ENCODE results near the gene ZG16B.

The ZG16B gene

DNA sequence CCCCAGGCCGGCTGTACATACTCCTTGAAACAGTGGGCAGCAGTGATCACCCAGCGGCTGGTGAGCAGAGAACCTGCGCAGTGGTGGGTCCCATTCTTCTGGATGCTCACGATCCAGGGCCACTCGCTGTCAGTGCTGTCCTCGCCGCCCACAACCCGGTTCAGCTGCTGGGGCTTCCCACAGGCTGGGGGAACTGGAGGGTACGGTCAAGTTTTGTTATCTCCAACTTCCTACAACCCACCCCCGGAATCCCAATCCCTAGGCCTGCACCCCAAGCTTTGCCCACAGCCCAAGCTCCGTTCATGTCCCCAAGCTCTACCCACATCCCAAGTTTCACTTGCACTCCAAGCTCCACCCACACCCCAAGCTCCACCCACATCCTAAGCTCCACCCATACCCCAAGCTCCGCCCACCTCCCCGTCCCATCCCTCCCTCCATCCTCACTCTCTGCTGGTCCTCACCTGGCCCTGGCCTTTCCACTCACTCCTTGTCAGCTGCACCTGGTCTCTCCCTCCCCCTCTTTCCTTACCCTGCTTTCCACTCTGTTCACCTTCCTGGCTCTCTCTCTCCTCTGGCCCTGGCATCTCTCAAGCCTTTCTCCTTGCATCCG is 26.1 kb downstream of the ZG16B start:
- no peaks in the 10 kb centered on the region for H3K4me1 ChIP-seq (ENCODE audit: control insufficient read depth, low read length)
- no peaks in the 10 kb centered on the region for H3F3A ChIP-seq (ENCODE audit: control insufficient read depth, insufficient read depth)
- no peak overlapping the region for H3K27ac ChIP-seq (ENCODE audit: low read depth, low read length)

DNA sequence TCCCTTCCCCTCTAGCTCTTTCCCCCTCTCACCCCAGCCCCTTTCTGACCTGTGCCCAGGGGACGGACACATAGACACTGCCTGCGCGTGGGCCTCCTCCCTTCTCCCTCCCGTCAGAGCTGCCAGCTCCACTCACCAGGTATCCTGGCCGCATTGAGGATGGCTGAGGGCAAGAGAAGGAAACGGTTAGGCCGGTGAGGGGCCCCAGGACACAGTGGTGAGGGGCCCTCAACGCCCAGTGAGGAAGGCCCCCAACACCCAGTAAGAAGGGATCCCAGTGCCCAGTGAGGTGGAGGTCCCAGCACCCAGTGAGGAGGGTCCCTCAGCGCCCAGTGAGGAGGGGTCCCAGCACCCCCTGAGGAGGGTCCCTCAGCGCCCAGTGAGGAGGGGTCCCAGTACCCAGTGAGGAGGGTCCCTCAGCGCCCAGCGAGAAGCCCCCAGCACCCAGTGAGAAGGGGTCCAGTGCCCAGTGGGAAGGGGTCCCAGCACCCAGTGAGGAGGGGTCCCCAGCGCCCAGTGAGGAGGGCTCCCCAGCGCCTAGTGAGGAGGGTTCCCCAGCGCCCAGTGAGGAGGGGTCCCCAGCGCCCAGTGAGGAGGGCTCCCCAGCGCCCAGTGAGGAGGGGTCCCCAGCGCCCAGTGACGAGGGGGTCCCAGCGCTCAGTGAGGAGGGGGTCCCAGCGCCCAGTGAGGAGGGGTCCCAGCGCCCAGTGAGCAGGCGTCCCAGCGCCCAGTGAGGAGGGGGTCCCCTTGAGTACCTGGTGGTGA is 26.8 kb downstream of the ZG16B start:
- TF ChIP-seq EZH2phosphoT487 (IDR thresholded peaks at IDR 0.05; ENCODE audit: borderline replicate concordance, low read length) = no peak
- TF ChIP-seq, protein P1, sequence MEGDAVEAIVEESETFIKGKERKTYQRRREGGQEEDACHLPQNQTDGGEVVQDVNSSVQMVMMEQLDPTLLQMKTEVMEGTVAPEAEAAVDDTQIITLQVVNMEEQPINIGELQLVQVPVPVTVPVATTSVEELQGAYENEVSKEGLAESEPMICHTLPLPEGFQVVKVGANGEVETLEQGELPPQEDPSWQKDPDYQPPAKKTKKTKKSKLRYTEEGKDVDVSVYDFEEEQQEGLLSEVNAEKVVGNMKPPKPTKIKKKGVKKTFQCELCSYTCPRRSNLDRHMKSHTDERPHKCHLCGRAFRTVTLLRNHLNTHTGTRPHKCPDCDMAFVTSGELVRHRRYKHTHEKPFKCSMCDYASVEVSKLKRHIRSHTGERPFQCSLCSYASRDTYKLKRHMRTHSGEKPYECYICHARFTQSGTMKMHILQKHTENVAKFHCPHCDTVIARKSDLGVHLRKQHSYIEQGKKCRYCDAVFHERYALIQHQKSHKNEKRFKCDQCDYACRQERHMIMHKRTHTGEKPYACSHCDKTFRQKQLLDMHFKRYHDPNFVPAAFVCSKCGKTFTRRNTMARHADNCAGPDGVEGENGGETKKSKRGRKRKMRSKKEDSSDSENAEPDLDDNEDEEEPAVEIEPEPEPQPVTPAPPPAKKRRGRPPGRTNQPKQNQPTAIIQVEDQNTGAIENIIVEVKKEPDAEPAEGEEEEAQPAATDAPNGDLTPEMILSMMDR (IDR thresholded peaks at IDR 0.05; ENCODE audit: low read depth, low read length, poor library complexity, severe bottlenecking) = no peak
- Histone ChIP-seq H3K4me3 (ENCODE audit: low read length) (no peak overlapping the region), H3F3A (ENCODE audit: control insufficient read depth, insufficient read depth) (no peaks in the 10 kb centered on the region), H3K9me3 (ENCODE audit: control insufficient read depth, insufficient read depth, low read length) (peaks cover 12% of the 10 kb centered on the region), H3K4me1 (ENCODE audit: control insufficient read depth, low read length) (no peaks in the 10 kb centered on the region), H3K36me3 (ENCODE audit: control insufficient read depth, low read length) (no peaks in the 10 kb centered on the region), H4K20me1 (ENCODE audit: control insufficient read depth, insufficient read depth, low read depth, low read length) (no peaks in the 10 kb centered on the region), H3K27me3 (ENCODE audit: control insufficient read depth, low read length) (no peaks in the 10 kb centered on the region), H3K79me2 (ENCODE audit: control insufficient read depth, low read length) (no peaks in the 10 kb centered on the region), H3K9me2 (replicated peaks; ENCODE audit: control insufficient read depth, low read length) (no peaks in the 10 kb centered on the region), H3K4me2 (ENCODE audit: low read length) (no peak overlapping the region), H3K27ac (ENCODE audit: low read depth, low read length) (no peak overlapping the region)

More for the DNA sequence above, 26.1 kb downstream of the ZG16B start:
- Histone ChIP-seq H3K36me3 (ENCODE audit: control insufficient read depth, low read length) (no peaks in the 10 kb centered on the region), H3K4me2 (ENCODE audit: low read length) (no peak overlapping the region), H3K27me3 (ENCODE audit: control insufficient read depth, low read length) (no peaks in the 10 kb centered on the region), H3K9me3 (ENCODE audit: control insufficient read depth, insufficient read depth, low read length) (peaks cover 12% of the 10 kb centered on the region), H3K4me3 (ENCODE audit: low read length) (no peak overlapping the region), H3K79me2 (ENCODE audit: control insufficient read depth, low read length) (no peaks in the 10 kb centered on the region), H3K9me2 (replicated peaks; ENCODE audit: control insufficient read depth, low read length) (no peaks in the 10 kb centered on the region), H4K20me1 (ENCODE audit: control insufficient read depth, insufficient read depth, low read depth, low read length) (no peaks in the 10 kb centered on the region)
- TF ChIP-seq EZH2phosphoT487 (IDR thresholded peaks at IDR 0.05; ENCODE audit: borderline replicate concordance, low read length) = no peak
- TF ChIP-seq, protein P1 (IDR thresholded peaks at IDR 0.05; ENCODE audit: low read depth, low read length, poor library complexity, severe bottlenecking) = no peak

DNA sequence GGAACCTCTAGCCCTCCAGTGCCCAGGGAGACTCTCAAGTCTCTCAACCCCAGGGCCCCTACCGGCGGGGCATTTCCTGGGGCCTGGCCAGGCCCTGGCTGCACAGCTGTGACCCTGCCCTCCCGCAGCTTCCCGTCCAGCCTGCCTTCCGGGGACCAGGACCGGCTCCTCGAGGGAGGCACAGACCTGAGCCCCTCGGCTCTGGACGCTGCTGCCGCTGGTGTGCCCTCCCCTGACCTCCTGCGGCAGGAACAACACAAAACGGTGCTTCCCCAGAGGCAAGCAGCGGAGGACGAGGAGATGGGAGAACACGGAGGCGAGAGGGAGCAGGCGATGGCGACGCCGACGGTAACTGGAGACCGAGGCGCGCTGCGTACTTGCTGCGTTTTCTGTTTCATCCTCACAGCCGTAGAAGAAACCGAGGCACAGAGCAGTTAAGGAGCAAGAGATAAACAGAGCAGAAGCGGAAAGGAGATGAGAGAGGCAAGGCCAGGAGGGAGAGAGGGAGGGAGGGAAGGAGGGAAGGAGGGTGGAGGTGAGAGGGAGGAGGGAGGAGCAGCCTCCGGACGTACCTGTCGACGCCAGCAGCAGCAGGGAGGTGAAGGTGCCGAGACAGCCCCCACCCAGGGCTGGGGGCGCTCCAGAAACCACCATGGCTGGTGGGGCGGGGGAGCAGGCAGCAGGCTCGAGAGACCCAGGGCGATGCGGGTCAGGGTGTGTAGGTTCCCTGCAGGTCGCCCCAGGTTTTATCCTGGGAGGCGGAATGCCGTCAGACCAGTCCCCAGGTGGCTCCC is 27.5 kb downstream of the ZG16B start, which contains the start of gene PRSS22:
PRSS22 (minus strand) TSS at position 720 of the 794 bp plus-strand sequence; CDS start at position 654, 66 bp downstream.
- no peaks in the 10 kb centered on the region for H3K9me2 ChIP-seq (replicated peaks; ENCODE audit: control insufficient read depth, low read length)
- no peak for TF ChIP-seq EZH2phosphoT487 (IDR thresholded peaks at IDR 0.05; ENCODE audit: borderline replicate concordance, low read length)
- TF ChIP-seq, protein P1 (IDR thresholded peaks at IDR 0.05; ENCODE audit: low read depth, low read length, poor library complexity, severe bottlenecking) = no peak
- H3K4me2 ChIP-seq (ENCODE audit: low read length) = no peak within 1 kb of the TSS
- H3K4me1 ChIP-seq (ENCODE audit: control insufficient read depth, low read length) = no peaks in the 10 kb centered on the region
- H3K36me3 ChIP-seq (ENCODE audit: control insufficient read depth, low read length) = no peaks in the 10 kb centered on the region
- H3K27me3 ChIP-seq (ENCODE audit: control insufficient read depth, low read length) = no peaks in the 10 kb centered on the region
- peaks cover 12% of the 10 kb centered on the region for H3K9me3 ChIP-seq (ENCODE audit: control insufficient read depth, insufficient read depth, low read length)
- H3K4me3 ChIP-seq (ENCODE audit: low read length) = no peak within 1 kb of the TSS
- no peaks in the 10 kb centered on the region for H3F3A ChIP-seq (ENCODE audit: control insufficient read depth, insufficient read depth)
- no peaks in the 10 kb centered on the region for H4K20me1 ChIP-seq (ENCODE audit: control insufficient read depth, insufficient read depth, low read depth, low read length)
- no peaks in the 10 kb centered on the region for H3K79me2 ChIP-seq (ENCODE audit: control insufficient read depth, low read length)
- H3K27ac ChIP-seq (ENCODE audit: low read depth, low read length) = no peak within 1 kb of the TSS
